ENCODE data around the gene STAT1.

DNA sequence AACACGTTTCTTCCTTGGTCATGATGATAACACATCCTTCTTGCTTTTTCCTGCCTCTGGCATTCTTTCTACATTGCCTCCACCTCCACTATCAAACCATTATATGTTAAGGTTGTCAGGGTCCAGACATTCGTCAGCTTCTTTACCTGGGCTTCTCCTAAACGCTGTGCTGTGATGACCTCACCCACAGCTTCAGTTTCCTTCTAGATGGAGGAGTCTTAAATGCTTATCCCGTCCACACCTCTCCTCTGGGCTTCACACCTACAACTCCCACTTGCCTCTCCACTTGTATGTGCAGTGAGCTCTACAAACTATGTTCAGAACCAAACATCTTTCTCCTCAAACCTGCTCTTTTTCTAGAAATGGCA lies 666 bp upstream of the STAT1 start:
- TF ChIP-seq, protein P1, sequence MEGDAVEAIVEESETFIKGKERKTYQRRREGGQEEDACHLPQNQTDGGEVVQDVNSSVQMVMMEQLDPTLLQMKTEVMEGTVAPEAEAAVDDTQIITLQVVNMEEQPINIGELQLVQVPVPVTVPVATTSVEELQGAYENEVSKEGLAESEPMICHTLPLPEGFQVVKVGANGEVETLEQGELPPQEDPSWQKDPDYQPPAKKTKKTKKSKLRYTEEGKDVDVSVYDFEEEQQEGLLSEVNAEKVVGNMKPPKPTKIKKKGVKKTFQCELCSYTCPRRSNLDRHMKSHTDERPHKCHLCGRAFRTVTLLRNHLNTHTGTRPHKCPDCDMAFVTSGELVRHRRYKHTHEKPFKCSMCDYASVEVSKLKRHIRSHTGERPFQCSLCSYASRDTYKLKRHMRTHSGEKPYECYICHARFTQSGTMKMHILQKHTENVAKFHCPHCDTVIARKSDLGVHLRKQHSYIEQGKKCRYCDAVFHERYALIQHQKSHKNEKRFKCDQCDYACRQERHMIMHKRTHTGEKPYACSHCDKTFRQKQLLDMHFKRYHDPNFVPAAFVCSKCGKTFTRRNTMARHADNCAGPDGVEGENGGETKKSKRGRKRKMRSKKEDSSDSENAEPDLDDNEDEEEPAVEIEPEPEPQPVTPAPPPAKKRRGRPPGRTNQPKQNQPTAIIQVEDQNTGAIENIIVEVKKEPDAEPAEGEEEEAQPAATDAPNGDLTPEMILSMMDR (conservative IDR thresholded peaks at IDR 0.05 in 1 of 2, IDR thresholded peaks at IDR 0.05 in 1 of 2; ENCODE audit: low read depth in 1 of 2, low read length in 2 of 2) = no peak
- TF ChIP-seq EZH2 (IDR thresholded peaks at IDR 0.05; ENCODE audit: low read length, missing control alignments) = no peak
